GM08714 (cell line): Measurements from ENCODE around the gene MICOS13.

Source experiments
- H3K4me3 ChIP-seq: fragments of 200-500 bp; sonication (Bioruptor generic); 2 replicates; pipeline ENCODE4 v1.5.1; 2014; ENCODE audit warnings: mild to moderate bottlenecking, low read length, inconsistent platforms
- ZNF274 ChIP-seq: IDR thresholded peaks from 2 replicates; pipeline ENCODE4 v1.6.1; 2012; ENCODE audit warnings: mild to moderate bottlenecking, low read depth, low read length

MICOS13 gene

GRCh38 chr19:5651361-5651760 is 29.0 kb downstream of the MICOS13 start:
- TF ChIP-seq ZNF274 = no peak
- H3K4me3 ChIP-seq = no peak overlapping the region

DNA sequence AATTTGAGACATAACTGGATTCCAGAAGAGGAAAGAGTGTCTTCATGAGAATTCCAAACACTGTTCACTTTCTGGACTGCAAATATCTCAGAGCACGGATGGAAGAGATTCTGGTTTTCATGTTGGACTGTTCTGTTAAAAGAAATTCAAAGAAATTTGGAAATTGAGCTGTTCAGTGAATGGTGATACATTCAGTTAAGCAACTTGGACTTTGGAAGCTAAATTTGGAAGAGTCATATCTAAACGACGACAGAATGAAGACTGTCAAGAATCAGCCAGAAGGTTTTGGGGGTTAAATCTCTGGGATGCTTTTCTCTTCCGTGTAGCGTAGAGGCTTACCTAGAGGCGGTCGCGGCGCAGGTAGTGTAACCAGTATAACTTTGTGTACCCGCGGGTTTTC is 31.9 kb downstream of the MICOS13 start:
- H3K4me3 ChIP-seq = no peak overlapping the region
- TF ChIP-seq ZNF274 = no peak

GRCh38 chr19:5646703-5647102 is 33.6 kb downstream of the MICOS13 start:
- no peak for TF ChIP-seq ZNF274
- no peak overlapping the region for H3K4me3 ChIP-seq

- TF ChIP-seq ZNF274 = no peak
- no peak overlapping the region for H3K4me3 ChIP-seq
Observed at GRCh38 chr19:5645409-5645808, 34.9 kb downstream of the MICOS13 start.

GRCh38 chr19:5644037-5644436 is 36.3 kb downstream of the MICOS13 start:
- TF ChIP-seq ZNF274 = no peak
- no peak overlapping the region for H3K4me3 ChIP-seq

DNA sequence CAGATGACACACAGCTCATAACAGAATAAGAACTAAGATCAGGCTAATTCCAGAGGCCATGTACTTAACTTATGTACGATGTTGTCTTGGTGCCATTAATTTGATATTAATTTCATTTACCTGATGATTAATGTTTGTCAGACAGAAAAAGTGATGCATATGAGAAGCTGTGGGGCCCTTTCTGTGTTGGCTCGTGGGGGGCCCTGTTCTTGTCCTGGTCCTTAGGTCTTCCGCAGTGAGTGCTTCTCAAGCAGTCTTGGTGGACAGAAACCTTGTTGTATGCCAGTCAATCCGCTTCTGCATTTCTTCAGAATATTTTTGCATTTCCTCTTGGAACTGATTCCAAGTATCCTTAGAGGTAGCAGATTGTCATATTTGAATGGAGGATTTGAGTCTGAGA is 37.3 kb downstream of the MICOS13 start:
- no peak overlapping the region for H3K4me3 ChIP-seq
- TF ChIP-seq ZNF274 = no peak

- no peak for TF ChIP-seq ZNF274
- H3K4me3 ChIP-seq = no peak overlapping the region
Observed at GRCh38 chr19:5642204-5642603, 38.1 kb downstream of the MICOS13 start.

GRCh38 chr19:5641171-5641570 is 39.1 kb downstream of the MICOS13 start:
- H3K4me3 ChIP-seq = no peak overlapping the region
- no peak for TF ChIP-seq ZNF274

DNA sequence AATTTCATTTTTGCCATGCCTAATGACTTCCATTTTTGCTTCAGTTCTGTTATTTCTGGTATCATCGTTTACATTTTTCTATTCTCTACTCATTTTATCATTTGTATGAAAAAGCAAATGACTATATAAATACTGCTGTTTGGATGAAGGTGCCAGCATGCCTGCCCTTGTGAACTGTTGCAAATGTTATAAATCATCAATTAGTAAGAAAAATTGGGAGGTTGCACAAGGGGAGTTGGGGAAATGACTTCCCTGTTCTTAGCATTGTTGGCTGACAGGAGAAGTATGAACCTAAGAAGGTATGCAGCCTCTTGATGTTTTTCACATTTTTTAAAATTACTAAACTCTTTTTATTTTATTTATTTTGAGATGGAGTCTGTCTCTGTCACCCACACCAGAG is 42.3 kb downstream of the MICOS13 start:
- TF ChIP-seq ZNF274 = no peak

GRCh38 chr19:5635427-5635826 is 44.9 kb downstream of the MICOS13 start:
- TF ChIP-seq ZNF274 = no peak
- no peak overlapping the region for H3K4me3 ChIP-seq

More for the DNA sequence above, 42.3 kb downstream of the MICOS13 start:
- H3K4me3 ChIP-seq = no peak overlapping the region

GRCh38 chr19:5632657-5633056 is 47.7 kb downstream of the MICOS13 start:
- no peak for TF ChIP-seq ZNF274

DNA sequence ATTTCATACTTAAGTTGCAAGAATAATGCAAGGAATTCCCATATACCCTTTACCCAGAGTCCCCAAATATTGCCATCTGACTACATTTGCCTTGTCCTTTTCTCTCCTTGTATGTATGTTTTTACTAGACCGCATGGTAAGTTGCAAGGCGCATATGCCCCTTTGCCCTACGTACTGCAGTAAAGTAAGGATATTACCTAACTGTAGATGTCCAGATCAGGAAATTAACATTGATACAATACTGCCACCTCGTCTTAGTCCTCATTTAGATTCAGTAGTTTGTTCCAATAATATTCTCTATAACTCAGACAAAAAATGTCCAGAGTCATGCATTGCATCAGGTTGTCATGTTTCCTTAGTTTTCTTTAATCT is 48.1 kb downstream of the MICOS13 start:
- no peak for TF ChIP-seq ZNF274
- H3K4me3 ChIP-seq = no peak overlapping the region

More at GRCh38 chr19:5632657-5633056, 47.7 kb downstream of the MICOS13 start:
- H3K4me3 ChIP-seq = no peak overlapping the region

DNA sequence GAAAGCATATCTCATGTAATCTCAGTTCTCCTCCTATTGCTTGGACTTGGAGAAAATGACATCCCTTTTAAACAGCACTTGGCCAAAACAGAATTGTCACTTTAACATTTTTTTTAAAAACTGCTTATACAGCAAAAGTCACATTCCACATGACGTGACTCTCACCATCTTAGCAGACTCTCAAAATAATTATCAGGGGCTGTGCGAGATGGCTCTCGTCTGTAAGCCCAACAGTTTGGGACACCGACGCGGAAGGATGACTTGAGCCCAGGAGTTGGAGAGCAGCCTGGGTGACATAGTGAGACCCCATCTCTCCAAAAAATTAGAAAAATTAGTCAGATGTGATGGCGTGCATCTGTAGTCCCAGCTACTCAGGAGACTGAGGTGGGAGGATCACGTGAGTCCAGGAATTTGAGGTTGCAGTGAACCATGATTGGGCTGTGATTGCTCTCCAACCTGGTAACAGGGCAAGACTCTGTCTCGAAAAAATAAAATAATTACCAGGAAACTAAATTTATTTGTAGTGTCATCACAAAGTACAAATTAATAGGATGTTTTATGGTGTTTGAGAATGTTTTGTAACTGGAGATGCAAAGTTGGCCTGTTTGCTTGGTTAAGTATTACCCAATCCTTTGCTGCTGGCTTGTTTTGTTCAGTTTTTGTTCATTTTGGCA is 48.6 kb downstream of the MICOS13 start:
- H3K4me3 ChIP-seq = no peak overlapping the region
- no peak for TF ChIP-seq ZNF274

DNA sequence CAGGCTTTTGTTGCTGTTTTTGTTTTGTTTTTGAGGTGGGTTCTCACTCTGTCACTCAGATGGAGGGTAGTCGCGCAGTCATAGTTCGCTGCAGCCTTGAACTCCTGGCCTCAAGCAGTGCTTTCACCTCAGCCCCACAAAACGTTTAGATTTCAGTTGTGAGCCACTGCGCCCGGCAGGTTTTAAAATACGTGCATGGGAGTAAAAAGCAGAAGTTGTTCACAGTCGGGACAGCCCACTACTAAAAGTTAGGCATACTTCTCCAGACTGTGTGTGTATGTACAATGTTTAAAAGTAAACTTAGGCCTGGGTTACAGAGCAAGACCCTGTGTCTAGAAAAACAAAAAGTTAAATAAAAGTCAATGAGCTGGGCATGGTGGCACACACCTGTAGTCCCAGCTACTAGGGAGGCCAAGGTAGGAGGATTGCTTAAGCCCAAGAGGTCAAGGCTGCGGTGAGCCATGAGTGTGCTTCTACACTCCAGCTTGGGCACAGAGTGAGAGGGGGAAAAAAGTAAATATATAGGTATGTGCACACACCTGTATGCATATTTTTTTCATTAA is 51.3 kb downstream of the MICOS13 start:
- TF ChIP-seq ZNF274 = no peak
- H3K4me3 ChIP-seq = peak overlapping the region; percentile 5; the same call in 1 of the 2 replicates

- no peak for TF ChIP-seq ZNF274
- peak overlapping the region; percentile 5; the same call in 1 of the 2 replicates for H3K4me3 ChIP-seq
Observed at GRCh38 chr19:5628461-5628860, 51.9 kb downstream of the MICOS13 start.
